HG03045 (cell line): ENCODE data around the gene SMARCA2.

Source experiments
- ATAC-seq: cut with Tn5 transposase; IDR thresholded peaks from one replicate; pipeline ENCODE4 v1.9.1; 2021; ENCODE audit warnings: mild to moderate bottlenecking, moderate library complexity; ENCODE audit not compliant: unreplicated experiment

Gene SMARCA2

GRCh38 chr9:2199999-2200796, 185.1 kb downstream of the SMARCA2 start:
- no peak for ATAC-seq

- ATAC-seq = no peak
Measured at GRCh38 chr9:2208465-2208864, 193.3 kb downstream of the SMARCA2 start.

DNA sequence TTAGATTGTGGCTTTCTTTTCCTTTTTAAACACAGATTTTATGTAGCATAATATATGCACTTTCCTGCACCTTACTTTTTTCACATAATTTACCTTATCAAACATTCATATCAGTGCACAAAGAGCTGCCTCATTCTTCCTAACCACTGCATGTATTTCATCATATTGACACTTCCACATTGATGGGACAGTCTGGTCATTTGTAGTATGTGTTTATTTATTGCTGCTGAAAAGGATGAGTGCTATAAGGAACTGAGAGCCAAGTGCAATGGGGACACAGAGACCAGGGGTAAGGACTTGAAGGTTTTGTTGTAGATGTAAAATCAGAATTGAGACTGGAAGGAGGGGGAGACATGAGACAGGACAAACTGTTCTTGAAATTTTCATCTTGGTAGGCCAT, 193.8 kb downstream of the SMARCA2 start:
- no peak for ATAC-seq

DNA sequence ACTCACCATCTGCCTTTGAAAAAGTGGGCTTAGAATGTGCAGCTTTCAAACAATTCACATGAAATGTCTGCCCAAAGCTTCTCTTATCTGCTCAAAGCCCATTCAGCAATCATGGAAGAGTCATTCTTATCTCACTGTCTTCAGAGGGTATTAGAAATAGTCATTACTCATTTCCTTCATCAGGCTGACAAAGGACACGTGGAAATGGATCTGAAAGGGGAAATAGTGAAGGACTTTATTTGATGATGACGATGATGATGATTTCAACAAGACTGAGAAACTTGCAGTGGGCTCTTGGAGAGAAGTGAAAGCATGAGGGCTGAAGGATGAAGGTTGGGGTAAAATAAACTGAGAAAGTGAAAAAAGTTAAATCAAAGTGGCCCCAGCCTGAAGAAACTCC, 194.3 kb downstream of the SMARCA2 start:
- ATAC-seq = no peak

DNA sequence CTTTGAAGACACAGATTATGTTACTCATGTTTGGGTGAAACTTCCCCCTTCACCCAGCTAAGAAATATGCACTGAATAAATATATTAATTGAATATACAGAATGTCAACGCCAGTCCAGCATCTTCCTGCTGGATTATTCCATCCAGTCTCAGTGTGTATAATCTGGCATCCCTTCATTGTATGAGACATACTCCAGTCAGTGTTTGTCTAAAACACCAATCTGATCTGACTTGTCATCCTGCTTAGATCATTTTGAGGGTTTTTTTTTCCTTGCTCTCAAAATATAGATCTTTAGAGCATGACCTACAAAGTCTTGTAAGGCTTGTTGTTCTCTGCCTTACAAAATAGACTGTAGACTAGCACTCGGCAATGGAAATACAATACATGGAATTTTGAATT, 195.1 kb downstream of the SMARCA2 start:
- ATAC-seq = no peak

DNA sequence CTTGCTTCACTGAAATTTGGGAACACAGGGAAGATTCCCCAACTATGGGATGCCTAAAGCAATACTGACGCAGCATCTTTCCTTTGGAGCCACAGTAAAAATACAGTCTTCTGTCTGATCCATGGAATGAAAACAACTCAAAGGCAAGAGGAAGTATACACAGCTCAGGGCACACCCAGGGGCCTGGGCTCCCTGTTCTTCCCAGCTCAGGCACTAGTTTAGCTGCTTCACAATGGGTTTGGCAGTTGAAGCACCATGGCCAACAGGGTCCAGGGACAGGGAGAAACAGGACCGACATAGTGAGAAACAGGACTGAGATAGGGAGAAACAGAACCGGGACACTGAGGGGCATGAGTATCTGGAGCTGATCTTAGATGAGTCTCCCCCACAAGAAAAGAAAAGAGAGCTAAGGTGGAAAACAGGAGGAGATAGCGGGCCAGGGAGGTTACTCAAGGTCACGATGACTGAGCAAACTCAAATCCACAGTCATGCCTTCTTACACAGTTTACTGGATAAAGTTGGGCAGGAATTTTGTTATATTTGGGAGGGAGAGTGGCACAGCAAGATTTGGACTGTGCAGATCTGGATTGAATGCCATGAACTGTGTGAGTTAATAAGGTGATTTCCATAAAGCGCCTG, 198.8 kb downstream of the SMARCA2 start:
- ATAC-seq = no peak

GRCh38 chr9:2214707-2215106, 199.6 kb downstream of the SMARCA2 start:
- ATAC-seq = no peak

DNA sequence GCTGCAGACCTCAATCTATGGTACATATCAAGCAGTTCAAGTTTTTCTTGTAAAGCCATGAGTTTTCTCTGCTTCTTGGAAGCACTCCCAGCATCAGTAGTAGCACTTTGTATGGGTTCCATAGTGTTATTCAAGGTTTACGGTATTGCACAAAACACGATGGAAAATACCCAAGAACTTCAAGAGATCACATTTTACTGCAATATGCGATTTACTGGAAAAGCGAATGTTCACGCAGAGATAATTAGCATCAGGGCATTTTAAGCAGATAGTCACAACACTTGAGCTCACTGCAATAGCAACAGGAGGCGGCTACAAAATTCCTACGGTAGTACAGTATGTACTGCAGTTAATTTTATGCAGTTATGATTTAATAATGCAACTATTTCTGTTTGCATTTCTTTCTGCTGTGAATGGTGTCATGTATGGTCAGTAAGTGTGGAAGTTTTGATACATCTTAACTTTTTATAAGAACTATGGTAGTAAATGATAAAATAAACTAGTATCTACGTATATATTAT, 200.8 kb downstream of the SMARCA2 start:
- no peak for ATAC-seq

DNA sequence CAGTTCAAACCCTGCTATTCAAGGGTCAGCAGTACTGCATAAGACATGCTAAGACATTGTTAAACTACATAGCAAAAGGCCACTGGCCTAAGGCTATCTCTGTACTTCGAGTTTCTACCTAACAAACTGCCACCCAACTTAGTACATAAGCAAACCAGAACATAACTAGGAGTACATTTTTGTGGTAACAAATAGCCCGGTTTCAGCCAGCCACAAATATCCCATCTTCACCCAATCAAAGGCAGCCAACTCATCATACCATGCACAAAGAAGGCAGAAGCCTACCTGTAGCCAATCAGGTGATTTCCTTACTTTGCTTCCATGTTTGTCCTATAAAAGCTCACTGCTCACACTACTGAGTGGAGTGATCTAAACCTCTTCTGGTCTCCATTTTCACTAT, 201.4 kb downstream of the SMARCA2 start:
- ATAC-seq = no peak

DNA sequence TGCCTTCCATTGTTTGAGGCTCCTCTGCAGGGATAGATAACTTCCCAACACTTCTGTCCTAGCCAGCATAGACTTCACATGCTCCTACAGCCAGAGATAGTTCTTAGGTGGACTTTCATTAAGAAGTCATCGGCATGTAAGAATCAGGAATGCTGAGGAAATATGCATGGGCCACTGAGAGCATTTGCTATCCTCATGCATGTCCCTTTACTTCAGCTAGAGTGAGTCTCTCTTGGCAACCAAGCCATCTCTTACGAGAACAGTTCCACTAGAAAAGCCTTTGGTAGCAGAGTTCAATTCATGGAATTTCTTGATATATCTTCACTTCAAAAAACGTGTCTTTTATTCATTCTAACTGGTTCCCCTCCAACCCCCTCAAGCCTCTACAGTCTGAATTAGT, 202.4 kb downstream of the SMARCA2 start:
- no peak for ATAC-seq

DNA sequence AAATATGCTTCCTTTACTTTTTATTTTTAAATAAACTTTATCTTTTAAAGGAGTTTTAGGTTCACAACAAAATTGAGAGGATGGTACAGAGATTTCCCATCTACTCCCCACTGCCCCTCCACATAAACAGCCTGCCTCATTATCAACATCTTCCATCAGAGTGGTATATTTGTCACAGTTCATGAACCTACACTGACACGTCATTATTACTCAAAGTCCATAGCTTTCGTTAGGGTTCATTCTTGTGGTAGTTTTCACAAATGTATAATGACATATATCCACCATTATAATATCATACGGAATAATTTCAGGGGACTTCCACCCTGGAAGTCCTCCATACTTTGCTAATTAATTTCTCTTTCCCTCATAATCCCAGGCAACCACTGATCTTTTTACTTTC, 204.9 kb downstream of the SMARCA2 start:
- no peak for ATAC-seq

DNA sequence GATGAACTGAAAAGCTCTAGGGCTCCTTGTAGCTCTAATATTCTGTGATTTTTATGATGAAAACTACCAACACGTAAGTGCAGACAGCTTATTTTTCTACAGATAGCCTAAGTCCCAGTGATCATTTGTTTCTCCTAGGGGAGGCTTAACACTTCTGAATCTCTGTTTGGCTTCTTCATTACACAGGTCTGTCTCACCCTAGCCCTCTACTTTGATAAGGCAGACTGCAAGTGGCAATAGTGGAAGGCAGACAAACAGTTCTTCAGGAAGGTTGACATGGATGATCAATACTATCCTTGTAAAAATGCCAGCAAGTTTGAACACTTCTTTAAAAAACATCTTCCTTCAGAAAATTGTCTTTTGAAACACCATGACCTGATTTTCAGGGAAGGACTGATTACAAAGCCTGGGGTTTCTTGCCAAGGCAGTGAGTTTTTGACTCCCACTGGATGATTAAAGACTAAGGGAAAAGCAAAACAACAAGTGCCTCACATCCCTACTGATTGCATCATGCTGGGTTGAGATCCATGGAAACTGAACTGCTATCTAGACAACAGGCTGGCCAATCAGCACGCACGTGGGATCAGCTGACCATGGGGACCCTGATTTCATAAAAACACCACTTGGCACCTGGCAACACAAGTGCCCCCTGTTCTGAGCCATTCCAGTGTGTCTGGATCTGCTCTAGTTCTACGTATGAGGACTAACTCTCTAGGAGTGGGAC, 212.2 kb downstream of the SMARCA2 start:
- no peak for ATAC-seq

- ATAC-seq = no peak
Measured at GRCh38 chr9:2228132-2228531, 213.0 kb downstream of the SMARCA2 start.

DNA sequence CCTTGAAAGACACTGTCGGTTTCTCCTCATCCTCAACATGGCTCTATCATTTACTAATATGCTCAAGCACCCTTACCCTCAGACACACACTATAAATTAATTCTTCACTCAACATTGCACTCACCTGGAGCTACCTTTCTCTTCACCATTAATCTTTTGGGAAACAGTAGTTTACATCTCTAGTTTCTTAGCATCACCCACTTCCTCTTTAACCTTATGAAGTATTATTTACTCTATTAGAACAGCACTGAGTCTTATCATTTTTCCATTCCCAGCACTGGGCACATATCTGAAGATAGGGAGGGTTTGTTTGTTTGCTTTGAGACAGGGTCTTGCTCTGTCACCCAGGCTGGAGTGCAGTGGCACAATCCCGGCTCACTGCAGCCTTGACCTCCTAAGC, 213.5 kb downstream of the SMARCA2 start:
- ATAC-seq = no peak

DNA sequence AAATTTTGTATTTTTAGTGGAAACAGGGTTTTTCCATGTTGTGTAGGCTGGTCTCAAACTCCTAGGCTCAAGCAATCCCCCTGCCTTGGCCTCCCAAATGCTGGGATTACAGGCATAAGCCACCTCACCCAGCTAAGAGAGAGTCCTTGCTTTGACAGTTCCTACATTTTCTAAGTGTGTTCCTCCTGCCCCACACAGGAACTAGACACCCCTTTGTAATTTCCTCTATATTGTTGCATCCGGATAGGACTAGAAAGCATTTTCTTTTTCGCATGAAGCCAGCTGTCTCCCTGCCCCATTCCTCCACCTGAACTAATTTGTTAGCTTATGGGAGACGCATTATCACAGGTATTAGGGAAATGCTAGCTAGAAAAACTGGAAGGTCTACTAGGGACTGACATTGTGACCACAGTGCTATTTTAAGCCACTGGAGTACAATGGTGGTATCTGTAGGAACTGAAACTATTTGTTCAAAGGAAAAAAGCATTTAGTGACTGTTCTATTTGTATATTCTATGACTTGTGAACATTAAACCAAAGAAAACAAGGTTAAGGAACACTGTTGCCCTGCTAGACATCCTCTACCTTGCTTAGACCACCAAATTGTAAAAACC, 214.1 kb downstream of the SMARCA2 start:
- ATAC-seq = no peak

DNA sequence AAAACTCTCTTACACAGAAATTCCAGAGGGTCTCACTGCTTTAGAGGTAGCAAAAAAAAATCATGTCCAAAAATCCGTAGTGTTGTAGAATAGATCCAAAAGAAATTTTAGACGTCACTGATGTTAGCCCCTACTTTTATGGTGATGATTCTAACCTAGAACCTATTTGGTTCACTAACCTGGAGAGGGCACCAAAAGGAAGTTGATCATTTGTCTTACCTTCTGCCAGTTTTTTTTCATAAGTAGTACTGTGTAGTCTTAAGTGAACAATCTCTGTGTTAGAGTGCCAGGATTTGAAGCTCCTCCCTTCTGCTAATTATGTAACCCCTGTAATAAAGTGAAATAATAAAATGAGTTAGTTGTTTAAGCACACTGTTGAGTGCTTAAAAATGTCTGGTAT, 215.2 kb downstream of the SMARCA2 start:
- no peak for ATAC-seq

- ATAC-seq = no peak
Measured at GRCh38 chr9:2231101-2231500, 216.0 kb downstream of the SMARCA2 start.

GRCh38 chr9:2231829-2232228, 216.7 kb downstream of the SMARCA2 start:
- no peak for ATAC-seq

- no peak for ATAC-seq
Measured at GRCh38 chr9:2233274-2233673, 218.1 kb downstream of the SMARCA2 start.

DNA sequence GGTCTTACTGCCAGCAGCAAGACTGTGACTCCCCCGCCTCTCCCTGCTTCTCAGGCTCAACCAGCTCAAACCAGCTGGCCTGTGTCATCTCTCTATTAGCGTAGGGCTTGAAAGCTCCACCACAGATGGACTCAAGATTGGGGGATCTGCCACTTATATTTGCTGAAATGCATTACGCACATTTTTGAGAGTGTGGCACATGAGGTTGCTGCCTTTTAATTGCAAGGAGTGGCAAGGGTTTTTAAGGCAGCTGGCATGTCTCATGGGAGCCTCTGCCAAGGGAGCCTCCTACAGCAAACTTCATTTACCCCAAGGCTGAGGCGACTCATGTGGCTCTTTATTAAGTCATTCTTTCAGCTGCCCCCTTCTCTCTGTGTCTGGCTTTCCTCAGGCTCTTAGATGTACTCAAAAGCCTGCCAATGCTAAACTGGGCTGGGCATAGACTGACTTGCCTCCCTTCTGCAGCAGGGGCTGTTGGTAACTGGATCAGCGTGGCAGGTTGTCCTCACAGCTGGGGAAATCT, 219.3 kb downstream of the SMARCA2 start:
- ATAC-seq = no peak

- ATAC-seq = no peak
Measured at GRCh38 chr9:2235623-2236022, 220.5 kb downstream of the SMARCA2 start.
